K562 (cell line): Measurements from ENCODE around the gene CARS2. TPM values are rescaled to one million over a fixed set of nuclear protein-coding genes. Genes with fewer than 3 reads are reported as not detected.
A peak's percentile ranks its signal among the peaks of the same experiment; 100 is the strongest.

Experiments
- CCNT2 ChIP-seq: IDR thresholded peaks from 2 replicates; pipeline ENCODE4 v1.6.1; 2011; ENCODE audit warnings: borderline replicate concordance, low read depth, mild to moderate bottlenecking, moderate library complexity, mixed read lengths, low read length; ENCODE audit not compliant: insufficient read length; ENCODE audit errors: extremely low read depth
- FOSL1 ChIP-seq: fragments of 200-800 bp; sonication (Bioruptor generic); conservative IDR thresholded peaks from 2 replicates; pipeline ENCODE4 v1.6.1; 2016; ENCODE audit warnings: missing genetic modification characterization, missing compliant biosample characterization
- GTF2A2 ChIP-seq: IDR thresholded peaks from 2 replicates; pipeline ENCODE4 v1.6.1; 2016; ENCODE audit warnings: mild to moderate bottlenecking, missing genetic modification characterization, missing compliant biosample characterization
- HSF4 ChIP-seq: fragments of 250-450 bp; sonication (Bioruptor Pico); IDR thresholded peaks from 2 replicates; pipeline ENCODE4 v2.1.2; 2022; ENCODE audit warnings: mild to moderate bottlenecking, moderate library complexity, borderline replicate concordance
- JUN ChIP-seq, 2 experiments: sonication (generic) in 1 of 2; formaldehyde crosslinking in 1 of 2; IDR thresholded peaks; 2 replicates each; pipeline versions ENCODE4 v1.6.1 to v1.8.0; 2012 to 2022; ENCODE audit warnings: borderline replicate concordance in 2 of 2, mild to moderate bottlenecking in 2 of 2, improper control_type of control experiment in 1 of 2, low read depth in 1 of 2, low read length in 1 of 2, missing genetic modification reagents in 1 of 2
- NFE2L1 ChIP-seq: fragments of 450-650 bp; IDR thresholded peaks from 2 replicates; pipeline ENCODE4 v1.6.1; 2016; ENCODE audit warnings: missing genetic modification characterization, low read depth, mild to moderate bottlenecking, missing compliant biosample characterization, moderate library complexity, borderline replicate concordance
- PYGO2 ChIP-seq: fragments of 450-650 bp; IDR thresholded peaks from 2 replicates; pipeline ENCODE4 v1.6.1; 2016; ENCODE audit warnings: mild to moderate bottlenecking, missing genetic modification characterization, moderate library complexity, missing compliant biosample characterization
- SRSF1 ChIP-seq: fragments of 200-400 bp; formaldehyde crosslinking; IDR thresholded peaks from 2 replicates; pipeline ENCODE4 v1.6.1; 2017; ENCODE audit warnings: mild to moderate bottlenecking, low read depth, low read length, moderate library complexity
- ZC3H8 ChIP-seq: fragments of 450-650 bp; IDR thresholded peaks from 2 replicates; pipeline ENCODE4 v1.6.1; 2017
- ZNF518B ChIP-seq: fragments of 250-450 bp; sonication (Bioruptor Pico); IDR thresholded peaks from 2 replicates; pipeline ENCODE4 v1.5.0; 2021; ENCODE audit warnings: mild to moderate bottlenecking, moderate library complexity
- ZSCAN32 ChIP-seq: fragments of 450-650 bp; formaldehyde crosslinking; IDR thresholded peaks from 2 replicates; pipeline ENCODE4 v1.4.0; 2020; ENCODE audit warnings: mild to moderate bottlenecking, moderate library complexity
- polyA plus RNA-seq, 8 experiments: library from polyadenylated mRNA; depleted of rRNA in 4 of 8; stranded (reverse) in 5 of 8; unstranded in 3 of 8; fragments of >200 nt; fragmentation: Nextera tagmentation in 2 of 8; fragmentation: Illumina TruSeq in 1 of 8; extraction: Ambion mirVana in 2 of 8; extraction: Trizol in 1 of 8; gene quantifications; 2 replicates each; pipeline versions ENCODE4 v1.2.1 to v1.2.3, GENCODE V29; 2011 to 2014; ENCODE audit warnings: inconsistent platforms in 1 of 8, missing spikeins in 1 of 8
- total RNA-seq, 7 experiments: library from RNA; depleted of rRNA in 6 of 7; stranded (reverse); fragments of >200 nt in 6 of 7; fragmentation: Illumina TruSeq in 2 of 7; extraction: Trizol in 2 of 7; gene quantifications; 2 replicates each; pipeline versions ENCODE4 v1.2.1 to v1.2.3, GENCODE V29; 2011 to 2021; ENCODE audit warnings: low replicate concordance in 1 of 7
- TF ChIP-seq, protein P1 (sequence below): sonication (generic); formaldehyde crosslinking; IDR thresholded peaks from 2 replicates; pipeline ENCODE4 v1.8.0; 2022; ENCODE audit warnings: mild to moderate bottlenecking, missing genetic modification reagents
- TF ChIP-seq, protein P2 (sequence below): IDR thresholded peaks from 2 replicates; pipeline ENCODE4 v1.6.1; 2011; ENCODE audit warnings: borderline replicate concordance, low read depth, mild to moderate bottlenecking, moderate library complexity, low read length; ENCODE audit not compliant: insufficient read depth, poor library complexity, severe bottlenecking
- TF ChIP-seq, protein P3 (sequence below): conservative IDR thresholded peaks from 2 replicates; pipeline ENCODE4 v1.6.1; 2011; ENCODE audit warnings: low read depth, mild to moderate bottlenecking, low read length; ENCODE audit not compliant: control insufficient read depth

The CARS2 gene
- total and polyA plus RNA-seq, 9 of the 15 experiments (the other 6 are each of a cell fraction or from before 2014, with no cell fraction given): 1.7 to 37.4 (median 30.5) TPM

DNA sequence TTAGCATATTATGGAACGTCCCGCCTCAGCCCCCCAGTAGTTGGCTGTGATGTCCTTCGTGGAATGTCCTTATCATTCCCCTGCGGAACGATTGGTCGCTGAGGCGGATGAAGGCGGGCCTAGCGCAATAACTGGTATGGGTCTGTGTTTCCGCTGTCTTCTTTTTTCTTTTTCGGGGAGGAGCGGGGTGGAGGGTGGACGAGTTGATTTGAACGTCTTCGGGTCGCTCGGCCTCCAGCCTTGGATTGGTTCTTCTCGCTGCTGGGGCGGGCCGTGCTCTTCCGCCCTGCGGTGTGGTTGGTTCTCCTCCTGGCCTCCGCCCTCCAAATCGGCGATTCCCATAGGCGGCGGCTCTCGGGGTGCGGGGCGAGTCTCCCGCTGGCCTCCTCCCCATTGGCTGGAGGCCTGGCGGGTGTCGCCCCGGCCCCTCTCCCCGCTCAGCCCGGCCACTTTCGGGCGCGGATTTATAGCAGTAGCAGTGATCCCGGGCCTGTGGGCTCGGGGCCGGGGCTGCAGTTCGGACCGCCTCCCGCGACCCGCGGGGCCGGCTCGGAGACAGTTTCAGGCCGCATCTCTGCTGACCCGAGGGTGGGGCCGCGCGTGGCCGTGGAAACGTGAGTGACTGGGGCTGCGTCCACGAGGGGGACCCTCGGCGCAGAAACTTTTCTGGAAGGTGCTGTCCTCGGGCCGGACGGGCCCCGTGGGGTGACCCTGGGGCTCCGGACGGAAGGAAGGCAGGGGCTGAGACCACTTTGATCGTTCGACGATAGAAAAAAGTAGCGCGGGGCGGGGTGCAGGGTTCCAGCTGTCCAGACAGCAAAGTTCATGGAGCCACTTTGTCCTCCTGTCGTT is 9.7 kb upstream of the CARS2 start (continued):
- TF ChIP-seq, protein P1, sequence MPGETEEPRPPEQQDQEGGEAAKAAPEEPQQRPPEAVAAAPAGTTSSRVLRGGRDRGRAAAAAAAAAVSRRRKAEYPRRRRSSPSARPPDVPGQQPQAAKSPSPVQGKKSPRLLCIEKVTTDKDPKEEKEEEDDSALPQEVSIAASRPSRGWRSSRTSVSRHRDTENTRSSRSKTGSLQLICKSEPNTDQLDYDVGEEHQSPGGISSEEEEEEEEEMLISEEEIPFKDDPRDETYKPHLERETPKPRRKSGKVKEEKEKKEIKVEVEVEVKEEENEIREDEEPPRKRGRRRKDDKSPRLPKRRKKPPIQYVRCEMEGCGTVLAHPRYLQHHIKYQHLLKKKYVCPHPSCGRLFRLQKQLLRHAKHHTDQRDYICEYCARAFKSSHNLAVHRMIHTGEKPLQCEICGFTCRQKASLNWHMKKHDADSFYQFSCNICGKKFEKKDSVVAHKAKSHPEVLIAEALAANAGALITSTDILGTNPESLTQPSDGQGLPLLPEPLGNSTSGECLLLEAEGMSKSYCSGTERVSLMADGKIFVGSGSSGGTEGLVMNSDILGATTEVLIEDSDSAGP (CRISPR knock-in tag): no peak
- TF ChIP-seq HSF4 (no peak), ZNF518B (no peak), ZSCAN32 (CRISPR knock-in tag) (no peak), PYGO2 (tag) (no peak), JUN (IDR thresholded peaks at IDR 0.05; ENCODE audit: borderline replicate concordance, low read depth, low read length) (peak; percentile 6; the same call in 1 of the 2 replicates), JUN (CRISPR knock-in tag; IDR thresholded peaks at IDR 0.05; ENCODE audit: borderline replicate concordance) (no peak), FOSL1 (tag) (no peak), GTF2A2 (tag) (no peak), CCNT2 (peak; percentile 14), ZC3H8 (no peak), NFE2L1 (tag) (no peak), SRSF1 (no peak)
- TF ChIP-seq, protein P2, sequence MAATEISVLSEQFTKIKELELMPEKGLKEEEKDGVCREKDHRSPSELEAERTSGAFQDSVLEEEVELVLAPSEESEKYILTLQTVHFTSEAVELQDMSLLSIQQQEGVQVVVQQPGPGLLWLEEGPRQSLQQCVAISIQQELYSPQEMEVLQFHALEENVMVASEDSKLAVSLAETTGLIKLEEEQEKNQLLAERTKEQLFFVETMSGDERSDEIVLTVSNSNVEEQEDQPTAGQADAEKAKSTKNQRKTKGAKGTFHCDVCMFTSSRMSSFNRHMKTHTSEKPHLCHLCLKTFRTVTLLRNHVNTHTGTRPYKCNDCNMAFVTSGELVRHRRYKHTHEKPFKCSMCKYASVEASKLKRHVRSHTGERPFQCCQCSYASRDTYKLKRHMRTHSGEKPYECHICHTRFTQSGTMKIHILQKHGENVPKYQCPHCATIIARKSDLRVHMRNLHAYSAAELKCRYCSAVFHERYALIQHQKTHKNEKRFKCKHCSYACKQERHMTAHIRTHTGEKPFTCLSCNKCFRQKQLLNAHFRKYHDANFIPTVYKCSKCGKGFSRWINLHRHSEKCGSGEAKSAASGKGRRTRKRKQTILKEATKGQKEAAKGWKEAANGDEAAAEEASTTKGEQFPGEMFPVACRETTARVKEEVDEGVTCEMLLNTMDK: peak; percentile 32
- TF ChIP-seq, protein P3, sequence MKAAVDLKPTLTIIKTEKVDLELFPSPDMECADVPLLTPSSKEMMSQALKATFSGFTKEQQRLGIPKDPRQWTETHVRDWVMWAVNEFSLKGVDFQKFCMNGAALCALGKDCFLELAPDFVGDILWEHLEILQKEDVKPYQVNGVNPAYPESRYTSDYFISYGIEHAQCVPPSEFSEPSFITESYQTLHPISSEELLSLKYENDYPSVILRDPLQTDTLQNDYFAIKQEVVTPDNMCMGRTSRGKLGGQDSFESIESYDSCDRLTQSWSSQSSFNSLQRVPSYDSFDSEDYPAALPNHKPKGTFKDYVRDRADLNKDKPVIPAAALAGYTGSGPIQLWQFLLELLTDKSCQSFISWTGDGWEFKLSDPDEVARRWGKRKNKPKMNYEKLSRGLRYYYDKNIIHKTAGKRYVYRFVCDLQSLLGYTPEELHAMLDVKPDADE: no peak
